GM19239 (cell line): ENCODE data around the gene ERCC3.
"Not testable (repeated sequence)": the region's sequence is repeated elsewhere in the genome, so short reads cannot be mapped to it uniquely, and the experiment has no call there.

Source experiments
- DNase-seq: peaks from one replicate; pipeline ENCODE4 v3.0.0; 2011; ENCODE audit warnings: low spot score; ENCODE audit not compliant: insufficient read length
- FAIRE-seq: peaks from 2 replicates; lab custom pipeline; 2011; peaks lifted over from hg19 to GRCh38; lab: Jason Lieb, UNC

Gene ERCC3

DNA sequence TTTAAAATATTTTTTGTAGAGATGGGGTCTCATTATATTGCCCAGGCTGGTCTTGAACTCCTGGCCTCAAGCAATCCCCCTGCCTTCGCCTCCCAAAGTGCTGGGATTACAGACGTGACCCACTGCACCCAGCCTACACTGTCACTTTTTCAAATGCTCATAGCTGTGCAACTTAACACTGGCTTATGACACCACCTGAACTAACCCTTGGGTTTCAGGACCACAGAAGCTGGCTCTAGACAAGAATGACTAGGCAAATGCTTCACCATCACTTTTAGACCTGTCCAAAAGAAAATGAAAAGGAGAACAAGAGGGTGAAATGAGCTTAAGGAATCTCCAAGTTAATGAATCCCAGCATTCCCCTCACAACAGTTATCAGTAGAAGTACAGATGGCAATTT lies 13.3 kb downstream of the ERCC3 start:
- DNase-seq (no peak), FAIRE-seq (no peak)

DNA sequence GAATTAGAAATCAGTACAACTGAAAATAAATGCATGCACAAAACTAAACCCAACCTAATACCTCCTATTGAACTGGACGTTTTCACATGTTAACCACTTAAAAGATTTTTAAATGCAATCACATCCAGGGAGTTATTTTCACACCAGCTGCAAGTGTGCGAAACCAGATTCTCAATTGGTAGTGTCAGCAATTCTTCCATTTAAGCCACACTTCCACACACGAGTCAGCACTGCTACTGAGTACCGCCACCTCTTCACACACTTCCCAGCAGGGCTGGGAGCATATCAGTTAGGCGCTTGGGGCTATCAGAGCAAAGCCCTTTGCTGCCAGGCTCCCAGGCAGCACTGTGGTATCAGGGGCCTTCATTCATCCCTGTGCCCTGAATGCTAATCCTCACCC lies 14.2 kb downstream of the ERCC3 start:
- DNase-seq (no peak), FAIRE-seq (no peak)

GRCh38 chr2:127278959-127279358 lies 15.0 kb downstream of the ERCC3 start:
- FAIRE-seq (no peak), DNase-seq (no peak)

GRCh38 chr2:127277028-127277427 lies 16.9 kb downstream of the ERCC3 start:
- DNase-seq (no peak), FAIRE-seq (peak; percentile 64)

GRCh38 chr2:127275789-127276188 lies 18.2 kb downstream of the ERCC3 start:
- DNase-seq = no peak

DNA sequence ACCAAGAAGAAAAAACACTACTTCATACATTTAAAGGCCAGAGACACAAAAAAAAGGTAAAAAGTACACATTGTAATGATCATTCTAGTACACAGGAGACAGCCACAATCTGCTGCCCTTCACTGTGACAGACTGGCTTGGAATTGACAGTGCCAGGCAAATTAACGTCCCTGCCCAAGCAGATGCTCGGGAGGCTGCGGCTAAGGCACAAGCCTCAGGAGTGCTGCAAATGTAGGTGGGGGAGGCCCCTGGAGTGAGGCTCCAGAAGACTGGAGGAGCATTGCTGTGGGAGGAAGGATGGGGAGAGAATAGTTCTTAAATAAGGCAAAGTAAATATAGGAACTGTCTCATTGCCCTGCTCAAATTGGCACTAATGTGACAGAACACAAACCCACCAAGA lies 18.6 kb downstream of the ERCC3 start:
- DNase-seq = no peak
- no peak for FAIRE-seq

More at GRCh38 chr2:127275789-127276188, 18.2 kb downstream of the ERCC3 start:
- FAIRE-seq = no peak

DNA sequence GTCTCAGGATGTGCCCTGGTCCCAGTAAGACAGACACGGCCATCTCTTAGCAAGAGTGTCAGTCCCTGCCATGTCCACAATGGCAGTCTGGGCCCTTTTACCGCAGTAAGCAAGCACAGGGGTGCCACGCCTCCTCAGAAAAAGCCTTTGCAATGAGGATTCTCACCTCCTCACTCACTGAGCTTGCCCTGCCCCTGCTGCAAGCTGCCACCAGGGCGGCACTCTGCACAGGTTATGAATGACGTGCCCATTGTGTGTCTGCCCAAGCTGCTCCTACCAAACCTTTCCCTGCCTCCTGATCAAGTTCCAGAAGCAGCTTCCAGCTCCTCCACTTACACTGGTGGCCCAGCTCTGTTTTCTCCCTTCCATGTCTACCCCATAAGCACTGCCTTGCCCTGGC lies 23.3 kb downstream of the ERCC3 start:
- FAIRE-seq = no peak

DNA sequence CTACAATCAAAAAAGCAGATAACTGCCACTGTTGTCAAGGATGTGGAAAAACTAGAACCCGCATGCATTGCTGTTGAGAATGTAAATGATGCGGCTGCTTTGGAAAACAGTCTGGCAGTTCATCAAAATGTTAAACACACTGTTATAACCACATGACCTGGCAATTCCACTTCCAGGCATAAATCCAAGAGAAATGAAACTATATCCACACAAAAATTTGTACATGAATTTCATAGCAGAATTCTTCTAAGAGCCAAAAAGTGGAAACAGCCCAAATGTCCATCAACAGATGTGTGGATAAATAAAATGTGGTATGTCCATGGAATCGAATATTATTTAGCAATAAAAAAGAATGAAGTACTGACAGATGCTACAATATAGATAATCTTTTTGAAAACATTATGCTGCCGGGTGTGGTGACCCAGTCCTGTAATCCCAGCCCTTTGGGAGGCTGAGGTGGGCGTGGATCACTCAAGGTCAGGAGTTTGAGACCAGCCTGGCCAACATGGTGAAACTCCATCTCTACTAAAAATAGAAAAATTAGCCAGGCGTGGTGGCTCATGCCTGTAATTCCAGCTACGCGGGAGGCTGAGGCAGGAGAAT lies 32.0 kb downstream of the ERCC3 start:
- no peak for FAIRE-seq

More for the DNA sequence above, 23.3 kb downstream of the ERCC3 start:
- DNase-seq = no peak

DNA sequence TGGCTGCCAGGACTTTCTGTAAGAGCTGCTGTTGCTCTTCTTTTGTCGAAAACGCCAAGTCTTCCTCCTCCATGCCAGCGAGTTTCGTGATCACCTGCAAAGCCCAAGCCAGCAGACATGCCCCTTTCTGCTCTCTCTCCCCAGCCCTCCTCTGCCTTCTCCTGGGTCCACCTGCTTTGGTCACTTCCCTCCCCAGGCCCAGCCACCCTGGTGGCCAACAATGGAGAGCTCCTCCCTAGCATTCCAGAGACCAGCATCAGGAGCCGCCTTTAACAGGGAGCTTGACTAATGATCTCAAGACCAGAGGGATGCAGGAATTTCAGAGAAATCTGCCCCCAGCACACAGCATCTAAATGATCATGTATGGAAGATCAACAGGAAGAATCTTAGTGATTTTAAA lies 34.6 kb downstream of the ERCC3 start:
- FAIRE-seq = no peak

More for the DNA sequence above, 32.0 kb downstream of the ERCC3 start:
- DNase-seq = no peak

DNA sequence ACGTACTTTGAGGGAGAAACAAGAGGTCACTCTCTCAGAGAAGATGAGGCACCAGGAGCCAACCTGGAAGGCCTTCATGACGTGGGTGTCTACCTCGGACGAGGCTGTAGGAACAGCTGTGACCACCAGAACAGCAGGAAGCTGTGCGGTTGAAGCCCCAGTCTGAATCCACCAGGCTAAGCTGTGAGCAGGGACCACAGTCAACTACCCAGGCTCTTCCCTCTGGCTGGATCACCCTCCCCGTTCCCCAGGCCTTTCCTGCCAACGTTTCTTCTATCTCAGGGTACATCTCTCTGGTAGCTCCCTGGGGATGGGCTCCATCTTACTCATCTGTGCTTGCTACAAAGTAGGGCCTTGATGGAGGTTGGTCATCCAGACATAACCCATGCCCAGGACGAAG lies 37.1 kb downstream of the ERCC3 start:
- DNase-seq (no peak), FAIRE-seq (no peak)

More for the DNA sequence above, 34.6 kb downstream of the ERCC3 start:
- no peak for DNase-seq

DNA sequence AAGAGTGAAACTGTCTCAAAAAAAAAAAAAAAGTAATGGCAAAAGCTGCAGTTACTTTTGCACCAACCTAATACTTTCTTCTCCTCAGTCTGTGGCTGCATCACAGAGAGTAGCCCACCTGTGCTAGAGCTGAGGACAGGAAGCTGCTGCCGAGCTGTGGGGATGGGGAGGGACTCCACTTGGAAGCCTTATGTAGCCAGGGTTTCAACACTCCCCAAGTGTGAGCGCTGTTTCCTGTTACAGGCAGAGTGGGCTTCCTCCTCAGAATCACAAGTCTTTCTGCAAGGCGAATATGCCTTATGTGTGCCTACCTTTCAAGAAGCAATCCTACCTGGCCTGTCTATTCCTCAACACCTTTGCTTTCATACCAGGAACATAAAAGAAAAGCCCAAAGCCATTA lies 37.6 kb downstream of the ERCC3 start:
- no peak for DNase-seq
- FAIRE-seq = no peak

DNA sequence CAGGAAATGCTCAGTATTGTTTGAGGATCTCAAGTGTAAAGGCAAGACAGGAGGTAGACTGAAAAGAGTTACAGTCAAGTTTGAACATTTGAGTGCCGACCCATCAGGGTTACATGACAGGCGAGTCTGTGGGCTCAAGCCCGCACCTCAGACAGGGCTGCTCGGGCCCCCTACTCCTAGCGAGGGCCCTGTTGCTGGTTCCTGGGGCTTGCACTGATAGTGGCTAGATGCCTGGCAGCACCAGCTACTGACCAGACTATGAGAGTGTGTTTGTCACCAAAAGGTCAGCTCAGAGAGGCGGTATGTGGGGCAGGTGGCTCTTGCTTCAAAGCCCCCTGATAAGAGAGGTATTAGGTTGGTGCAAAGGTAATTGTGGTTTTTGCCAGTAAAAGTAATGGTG lies 38.2 kb downstream of the ERCC3 start:
- FAIRE-seq (no peak), DNase-seq (no peak)

GRCh38 chr2:127255146-127255545 lies 38.8 kb downstream of the ERCC3 start:
- no peak for DNase-seq

DNA sequence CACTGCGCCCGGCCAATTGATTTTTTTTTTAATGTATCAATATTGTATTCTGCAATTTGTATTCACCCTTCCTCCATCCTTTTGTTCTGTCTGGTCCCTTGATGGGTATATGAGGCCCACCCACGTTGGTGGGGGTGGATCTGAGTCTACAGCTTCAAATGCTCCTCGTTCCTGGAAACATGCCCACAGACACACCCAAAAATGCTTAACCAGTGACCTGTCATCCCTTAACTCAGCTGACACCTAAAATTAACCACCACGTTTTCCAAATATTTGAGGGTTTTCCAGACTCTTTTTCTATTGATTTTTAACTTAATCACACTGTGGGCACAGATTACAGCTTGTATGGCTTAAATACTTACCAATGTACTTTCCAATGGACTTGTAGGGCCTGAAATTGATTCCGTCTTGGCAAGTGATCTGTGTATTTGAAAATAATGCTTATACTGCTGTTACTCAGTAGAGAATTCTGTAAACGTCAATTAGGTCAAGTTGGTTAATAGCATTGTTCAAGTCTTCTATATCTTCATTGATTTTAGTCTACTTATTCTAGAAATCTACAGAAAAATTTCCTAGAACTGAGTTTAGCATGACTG lies 39.5 kb downstream of the ERCC3 start:
- DNase-seq (no peak), FAIRE-seq (no peak)

More at GRCh38 chr2:127255146-127255545, 38.8 kb downstream of the ERCC3 start:
- peak; percentile 33 for FAIRE-seq

GRCh38 chr2:127241184-127241583 lies 52.8 kb downstream of the ERCC3 start:
- not testable (repeated sequence) for DNase-seq, FAIRE-seq

- FAIRE-seq = no peak
- DNase-seq = no peak
Measured at GRCh38 chr2:127239395-127239794, 54.5 kb downstream of the ERCC3 start.

GRCh38 chr2:127237768-127238167 lies 56.2 kb downstream of the ERCC3 start:
- DNase-seq, FAIRE-seq: not testable (repeated sequence)

DNA sequence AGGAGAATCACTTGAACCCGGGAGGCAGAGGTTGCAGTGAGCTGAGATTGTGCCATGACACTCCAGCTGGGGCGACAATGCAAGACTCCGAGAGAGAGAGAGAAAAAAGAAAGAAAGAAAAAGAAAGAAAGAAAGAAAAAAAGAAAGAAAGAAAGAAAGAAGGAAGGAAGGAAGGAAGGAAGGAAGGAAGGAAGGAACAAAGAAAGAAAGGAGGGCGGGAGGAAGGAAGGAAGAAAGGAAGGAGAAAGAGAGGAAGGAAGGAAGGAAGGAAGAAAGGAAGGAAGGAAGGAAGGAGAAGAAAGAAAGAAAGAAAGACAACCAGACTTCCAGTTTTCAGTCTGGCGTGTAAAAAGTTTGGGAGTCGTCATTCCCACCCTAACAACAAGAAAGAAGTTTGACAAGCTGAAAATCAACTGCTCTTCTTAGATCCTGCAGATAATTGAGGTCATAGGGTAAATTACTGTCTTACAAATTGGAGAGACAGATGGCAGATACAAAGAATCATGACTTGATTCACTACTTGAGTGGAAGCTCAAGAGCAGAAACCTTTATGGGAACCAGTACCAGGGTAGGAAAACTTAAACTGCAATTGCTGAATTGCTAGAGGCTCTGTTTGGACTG lies 58.8 kb downstream of the ERCC3 start:
- no peak for FAIRE-seq
- DNase-seq = no peak

DNA sequence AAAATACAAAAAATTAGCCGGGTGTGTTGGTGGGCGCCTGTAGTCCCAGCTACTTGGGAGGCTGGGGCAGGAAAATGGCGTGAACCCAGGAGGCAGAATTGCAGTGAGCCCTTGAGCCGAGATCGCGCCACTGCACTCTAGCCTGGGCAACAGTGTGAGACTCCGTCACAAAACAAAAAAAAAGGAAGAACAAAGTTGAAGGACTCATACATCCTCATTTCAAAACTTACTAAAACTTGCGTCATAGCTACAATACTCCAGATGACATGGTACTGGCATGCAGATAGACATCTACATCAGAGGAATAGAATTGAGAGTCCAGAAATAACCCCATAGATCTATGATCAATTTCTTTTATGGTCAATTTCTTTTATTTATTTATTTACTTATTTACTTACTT lies 60.2 kb downstream of the ERCC3 start:
- no peak for FAIRE-seq
- DNase-seq = no peak

DNA sequence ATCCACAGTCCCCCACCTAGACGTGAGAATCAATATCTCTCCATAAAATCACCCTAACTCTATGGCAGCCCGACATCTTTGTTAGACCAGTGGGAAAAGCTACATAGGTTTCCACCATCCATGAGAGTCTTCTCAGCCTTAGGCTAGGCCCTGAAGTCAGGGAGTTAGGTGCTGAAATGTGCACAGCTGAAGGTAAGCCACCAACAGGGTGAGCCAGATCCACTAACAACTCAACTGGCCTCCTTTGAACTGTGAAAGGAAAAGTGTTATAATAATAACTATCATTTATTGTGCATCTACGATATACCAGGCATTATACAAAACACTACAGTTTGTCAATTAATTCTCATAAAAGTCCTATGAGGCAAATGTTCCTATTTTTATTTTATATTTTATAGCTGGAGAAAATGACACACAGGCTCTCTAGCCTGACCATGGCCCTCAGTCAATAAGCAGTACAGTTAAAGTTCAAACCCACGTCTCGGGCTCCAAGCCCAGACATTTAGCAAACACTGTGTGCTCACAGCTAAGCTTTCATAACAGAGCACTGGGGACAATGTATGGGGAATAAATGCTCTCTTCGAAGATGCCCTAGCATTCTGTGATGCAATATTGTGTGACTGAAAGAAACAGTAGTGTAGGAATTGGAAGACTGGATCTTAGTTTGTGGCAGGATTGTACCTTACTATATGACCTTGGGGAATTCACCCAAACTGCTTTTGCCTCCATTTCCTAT lies 62.6 kb downstream of the ERCC3 start:
- DNase-seq (no peak), FAIRE-seq (no peak)

DNA sequence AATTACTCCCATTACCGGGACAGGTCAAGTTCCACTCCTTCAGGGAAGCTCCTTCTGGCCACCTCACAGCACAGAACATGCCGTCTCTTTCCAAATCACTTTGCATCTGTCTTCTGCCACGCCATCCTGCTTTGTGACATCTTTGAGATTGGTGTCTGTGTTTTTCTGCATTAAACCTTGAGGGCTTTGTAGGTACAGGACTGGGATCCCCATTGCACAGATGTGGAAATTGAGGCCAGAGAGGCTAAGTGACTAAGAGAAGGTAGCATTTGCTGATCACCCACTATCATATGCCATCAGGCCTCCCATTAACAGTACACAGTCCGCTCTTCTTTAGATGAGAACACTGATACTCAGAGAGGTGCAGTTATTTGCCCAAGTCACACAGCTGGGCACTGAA lies 64.4 kb downstream of the ERCC3 start:
- FAIRE-seq = no peak

More for the DNA sequence above, 64.4 kb downstream of the ERCC3 start:
- DNase-seq = no peak
